OCI-LY7 (cell line): ENCODE data around the gene CCDC134. TPM values are rescaled to one million over a fixed set of nuclear protein-coding genes. Genes with fewer than 3 reads are reported as not detected.
A peak's percentile ranks its signal among the peaks of the same experiment; 100 is the strongest.

Experiments
- Bru-seq: library from RNA; stranded (reverse); fragments of 400-500 nt; gene quantifications from one replicate; lab custom pipeline; 2021; lab: Mats Ljungman, UMichigan
- BruChase-seq, 2 experiments: library from RNA; stranded (reverse); fragments of 400-500 nt; gene quantifications; one replicate each; lab custom pipeline; 2021; lab: Mats Ljungman, UMichigan
- BruUV-seq: library from RNA; stranded (reverse); fragments of 400-500 nt; replicated peaks from 2 replicates; lab custom pipeline; 2021; lab: Mats Ljungman, UMichigan
- CTCF ChIA-PET: fragments of 300-600 bp; sonication (Branson Sonifier 250); formaldehyde crosslinking; loops from one replicate; lab custom pipeline; 2022; ENCODE audit warnings: antibody characterized with exemption; ENCODE audit not compliant: unreplicated experiment; lab: Charles Lee
- POLR2A ChIA-PET: fragments of 300-600 bp; sonication (Branson Sonifier 250); formaldehyde crosslinking; loops from one replicate; lab custom pipeline; 2022; ENCODE audit warnings: antibody characterized with exemption; lab: Charles Lee
- DNase-seq: peaks from one replicate; pipeline ENCODE4 v3.0.0-alpha.2; 2015; ENCODE audit warnings: low spot score
- H2AFZ ChIP-seq: fragments of 200-600 bp; sonication (generic), shearing (Covaris generic); 2 replicates; pipeline ENCODE4 v1.6.1; 2014; ENCODE audit warnings: mild to moderate bottlenecking, antibody characterized with exemption, low read length, moderate library complexity
- H3K27ac ChIP-seq: fragments of 200-600 bp; sonication (generic); 2 replicates; pipeline ENCODE4 v1.5.1; 2014; ENCODE audit warnings: mixed run types, low read depth, mild to moderate bottlenecking, moderate library complexity, low read length, inconsistent platforms; ENCODE audit not compliant: poor library complexity, severe bottlenecking
- H3K36me3 ChIP-seq: fragments of 200-600 bp; sonication (generic); 2 replicates; pipeline ENCODE4 v1.6.1; 2014; ENCODE audit warnings: mild to moderate bottlenecking, antibody characterized with exemption, low read length, moderate library complexity, mixed read lengths; ENCODE audit not compliant: insufficient read depth
- H3K4me1 ChIP-seq: fragments of 200-600 bp; sonication (generic); 2 replicates; pipeline ENCODE4 v1.5.1; 2014; ENCODE audit warnings: mild to moderate bottlenecking, low read length; ENCODE audit not compliant: insufficient read depth, poor library complexity, severe bottlenecking
- H3K4me2 ChIP-seq: fragments of 200-600 bp; sonication (generic); 2 replicates; pipeline ENCODE4 v1.6.1; 2014; ENCODE audit warnings: mild to moderate bottlenecking, low read length
- H3K4me3 ChIP-seq: fragments of 200-600 bp; sonication (generic); 2 replicates; pipeline ENCODE4 v1.5.1; 2014; ENCODE audit warnings: mild to moderate bottlenecking, low read depth, low read length; ENCODE audit not compliant: poor library complexity, severe bottlenecking
- H3K79me2 ChIP-seq: fragments of 200-600 bp; sonication (generic); 2 replicates; pipeline ENCODE4 v1.6.1; 2016; ENCODE audit warnings: low read depth, mild to moderate bottlenecking, low read length, moderate library complexity, mixed read lengths; ENCODE audit not compliant: insufficient read depth
- H3K9me2 ChIP-seq: fragments of 200-600 bp; sonication (generic); 2 replicates; pipeline ENCODE4 v1.6.1; 2016; ENCODE audit warnings: mild to moderate bottlenecking, low read length, mixed read lengths; ENCODE audit not compliant: insufficient read depth
- H3K9me3 ChIP-seq: fragments of 200-600 bp; sonication (generic); 2 replicates; pipeline ENCODE4 v1.6.1; 2014; ENCODE audit warnings: mild to moderate bottlenecking, mixed run types, low read length, mixed read lengths
- H4K20me1 ChIP-seq: fragments of 200-600 bp; sonication (generic); 2 replicates; pipeline ENCODE4 v1.6.1; 2014; ENCODE audit warnings: mild to moderate bottlenecking, antibody characterized with exemption, low read length, moderate library complexity, mixed read lengths; ENCODE audit not compliant: insufficient read depth
- EZH2phosphoT487 ChIP-seq: fragments of 200-600 bp; sonication (generic); IDR thresholded peaks from 2 replicates; pipeline ENCODE4 v1.6.1; 2018; ENCODE audit warnings: low read depth, borderline replicate concordance, mild to moderate bottlenecking, mixed run types, antibody characterized with exemption, low read length, moderate library complexity, mixed read lengths
- intact Hi-C: fragments of 100-400 bp; cut with micrococcal nuclease; formaldehyde crosslinking; loops from one replicate; pipeline ENCODE4 v1.10.0; 2022; ENCODE audit not compliant: unreplicated experiment
- long read RNA-seq: library from polyadenylated mRNA; stranded (forward); transcript quantifications from one replicate; pipeline ENCODE4 v2.0.0, GENCODE V29; 2022
- total RNA-seq, 2 experiments: library from RNA; depleted of rRNA in 1 of 2; stranded (reverse); fragments of >200 nt in 1 of 2; shearing (Covaris generic) in 1 of 2; gene quantifications; 2 replicates each; pipeline ENCODE4 v1.2.3, GENCODE V29; 2014 to 2022
- TF ChIP-seq, protein P1 (sequence below): fragments of 200-600 bp; sonication (generic); conservative IDR thresholded peaks from 2 replicates; pipeline ENCODE4 v1.5.1; 2014; ENCODE audit warnings: mild to moderate bottlenecking, antibody characterized with exemption, low read length, moderate library complexity, mixed read lengths

Gene CCDC134
- 21.7 and 23.8 TPM in 2 replicates for total RNA-seq (2014; rRNA removed; shearing (Covaris generic))
- 17.3 and 17.4 TPM in 2 replicates for total RNA-seq (2022)
- Bru-seq, nascent RNA: percentile 60 among the genes with signal in this experiment
- percentile 77 among the genes with signal in this experiment for BruChase-seq, experiment 1, labeled RNA remaining after a 6-hour chase
- BruChase-seq, experiment 2, labeled RNA remaining after a 2-hour chase: percentile 69 among the genes with signal in this experiment
- long read RNA-seq, partial matches to known transcripts: 1 of 17 reads
- long read RNA-seq, other reads (novel, unspliced or antisense): 14 of 17 reads

DNA sequence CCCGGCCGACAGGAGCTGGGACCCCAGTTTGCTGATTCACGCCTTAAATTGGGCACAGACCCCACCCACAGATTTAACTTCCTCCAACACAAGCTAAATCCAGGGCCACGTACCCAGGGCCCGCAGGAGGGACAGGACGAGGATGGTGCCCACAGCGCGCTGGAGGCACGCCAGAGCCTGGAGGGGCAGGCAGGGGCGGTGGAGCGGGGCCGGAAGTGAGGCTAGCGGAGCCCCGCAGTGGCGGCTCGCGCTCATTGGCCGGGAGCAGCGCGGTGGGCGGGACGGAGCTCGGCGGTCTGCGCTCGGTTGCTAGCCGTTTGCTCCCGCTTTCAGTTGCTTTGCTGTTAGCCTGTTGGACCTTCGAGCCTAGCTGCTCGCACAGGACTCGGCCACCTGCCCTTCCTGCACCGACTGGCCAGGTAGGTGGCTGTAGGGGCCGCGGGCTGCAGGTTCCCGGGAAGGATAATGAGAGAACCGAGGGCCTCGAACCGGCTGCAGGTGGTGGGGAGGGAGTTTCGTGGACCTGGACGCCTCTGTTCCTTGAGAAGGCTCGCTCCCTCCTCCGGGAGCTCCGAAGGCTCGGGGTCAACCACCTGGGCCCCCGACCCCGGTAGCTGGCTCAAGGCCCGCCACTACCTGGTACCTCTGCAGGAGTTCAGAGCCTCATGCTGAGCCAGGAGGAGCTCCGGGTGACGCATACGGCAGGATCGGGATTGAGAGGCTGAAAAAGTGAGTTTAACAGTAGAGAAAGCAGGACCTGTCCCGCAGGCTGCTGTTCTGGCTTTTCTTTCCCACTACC is at the start of gene CCDC134:
Gene CCDC134 (plus strand): TSS at position 332 of the 799 bp plus-strand sequence. CDS start 8,212 bp downstream, outside the sequence.
- no peaks in the 10 kb centered on the region for H3K9me3 ChIP-seq
- H2AFZ ChIP-seq: peak within 1 kb of the TSS; percentile 78
- ChIA-PET CTCF (interaction anchor here (0.6 to 1.6 kb wide), 5 partner anchors 20 to 103 kb away, joined by 3 to 7 read pairs (median 4); no protein-coding TSS in a partner anchor), POLR2A (interaction anchor here (0.6 to 4.0 kb wide), 17 partner anchors 8 to 146 kb away, joined by 3 to 39 read pairs (median 3); partner anchors contain the start of gene CENPM)
- peak within 1 kb of the TSS; percentile 79 for H3K4me3 ChIP-seq
- peak within 1 kb of the TSS; percentile 95 for H3K4me2 ChIP-seq
- H3K27ac ChIP-seq: peak within 1 kb of the TSS; percentile 37
- no TSS peak for BruUV-seq
- H4K20me1 ChIP-seq: no peaks in the 10 kb centered on the region
- H3K79me2 ChIP-seq: peaks cover 21% of the 10 kb centered on the region
- H3K9me2 ChIP-seq: no peaks in the 10 kb centered on the region
- DNase-seq: peak; percentile 91
- H3K4me1 ChIP-seq: peaks cover 39% of the 10 kb centered on the region
- intact Hi-C loops: loop anchor here (5.0 kb wide), 2 partner anchors 53 to 103 kb away; partner anchors contain the start of gene MEI1
- H3K36me3 ChIP-seq: no peaks in the 10 kb centered on the region
- TF ChIP-seq, protein P1, sequence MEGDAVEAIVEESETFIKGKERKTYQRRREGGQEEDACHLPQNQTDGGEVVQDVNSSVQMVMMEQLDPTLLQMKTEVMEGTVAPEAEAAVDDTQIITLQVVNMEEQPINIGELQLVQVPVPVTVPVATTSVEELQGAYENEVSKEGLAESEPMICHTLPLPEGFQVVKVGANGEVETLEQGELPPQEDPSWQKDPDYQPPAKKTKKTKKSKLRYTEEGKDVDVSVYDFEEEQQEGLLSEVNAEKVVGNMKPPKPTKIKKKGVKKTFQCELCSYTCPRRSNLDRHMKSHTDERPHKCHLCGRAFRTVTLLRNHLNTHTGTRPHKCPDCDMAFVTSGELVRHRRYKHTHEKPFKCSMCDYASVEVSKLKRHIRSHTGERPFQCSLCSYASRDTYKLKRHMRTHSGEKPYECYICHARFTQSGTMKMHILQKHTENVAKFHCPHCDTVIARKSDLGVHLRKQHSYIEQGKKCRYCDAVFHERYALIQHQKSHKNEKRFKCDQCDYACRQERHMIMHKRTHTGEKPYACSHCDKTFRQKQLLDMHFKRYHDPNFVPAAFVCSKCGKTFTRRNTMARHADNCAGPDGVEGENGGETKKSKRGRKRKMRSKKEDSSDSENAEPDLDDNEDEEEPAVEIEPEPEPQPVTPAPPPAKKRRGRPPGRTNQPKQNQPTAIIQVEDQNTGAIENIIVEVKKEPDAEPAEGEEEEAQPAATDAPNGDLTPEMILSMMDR: no peak
- TF ChIP-seq EZH2phosphoT487: no peak

DNA sequence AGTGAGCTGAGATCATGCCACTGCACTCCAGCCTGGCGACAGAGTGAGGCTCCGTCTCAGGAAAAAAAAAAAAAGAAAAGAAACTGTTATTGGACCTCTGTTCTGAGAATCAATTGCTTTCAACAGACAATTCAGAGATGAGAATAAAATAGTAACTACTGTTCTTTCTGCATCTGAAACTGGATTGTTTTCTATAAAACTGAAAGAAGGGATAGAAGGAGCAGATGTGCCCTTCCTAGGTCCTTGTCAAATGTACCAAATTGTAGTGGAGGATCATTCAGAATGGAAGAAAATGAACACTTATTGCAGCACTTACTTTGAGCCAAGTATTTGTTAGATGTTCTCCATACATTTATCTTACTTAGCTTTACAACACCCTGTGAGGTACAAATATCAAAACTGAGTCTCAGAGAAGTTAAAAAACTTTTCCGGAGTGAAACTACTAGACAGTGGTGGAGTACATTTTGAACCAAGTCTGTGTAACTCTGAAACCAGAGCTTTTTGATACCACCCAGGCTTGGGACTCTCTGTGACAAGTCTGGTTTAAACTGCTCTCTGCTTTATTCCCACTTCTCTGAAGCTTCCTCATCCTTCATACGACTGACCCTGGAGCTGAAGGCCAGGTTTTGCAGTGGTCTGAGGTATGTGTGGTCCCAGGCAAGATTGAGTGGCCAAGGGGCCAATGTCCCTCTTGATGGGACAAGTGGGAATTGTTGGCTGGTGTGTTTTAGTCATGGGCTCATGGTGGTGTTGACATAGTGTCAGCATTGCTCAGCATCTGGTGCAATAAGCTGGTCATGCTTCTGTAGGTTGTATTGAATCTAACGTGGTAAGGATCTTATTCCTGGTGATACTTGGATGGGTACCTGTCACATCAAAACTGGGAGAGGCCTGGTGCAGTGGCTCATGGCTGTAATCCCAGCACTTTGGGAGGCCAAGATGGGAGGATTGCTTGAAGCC is 48.2 kb upstream of the CCDC134 start:
- Histone ChIP-seq H3K36me3 (no peaks in the 10 kb centered on the region), H3K79me2 (no peaks in the 10 kb centered on the region), H3K9me3 (no peaks in the 10 kb centered on the region), H3K9me2 (no peaks in the 10 kb centered on the region), H3K4me1 (peaks cover 29% of the 10 kb centered on the region), H3K4me2 (peak overlapping the region; percentile 44), H3K27ac (peak overlapping the region; percentile 8), H4K20me1 (no peaks in the 10 kb centered on the region), H3K4me3 (no peak overlapping the region), H2AFZ (peak overlapping the region; percentile 29; the same call in 1 of the 2 replicates)
- intact Hi-C loops: no loop called here
- ChIA-PET POLR2A (interaction anchor here (0.6 to 1.1 kb wide), 6 partner anchors 16 to 841 kb away, joined by 3 to 5 read pairs (median 3); no protein-coding TSS in a partner anchor), CTCF (interaction anchor here (1.0 to 1.4 kb wide), 2 partner anchors 15 to 48 kb away, joined by 3 to 4 read pairs; partner anchors contain the start of gene CCDC134)
- DNase-seq: peak; percentile 40
- no peak for TF ChIP-seq EZH2phosphoT487
- TF ChIP-seq, protein P1: no peak
- no TSS peak for BruUV-seq
